GM23338 (cell line): ENCODE measurements around the gene RHOV. TPM values are rescaled to one million over a fixed set of nuclear protein-coding genes. Genes with fewer than 3 reads are reported as not detected.

Experiments
- ATAC-seq: fragments of 200-7000 bp; cut with Tn5 transposase; 3 replicates; pipeline ENCODE4 v1.9.1; 2020
- DNase-seq: peaks from one replicate; pipeline ENCODE4 v3.0.0-alpha.2; 2015; ENCODE audit warnings: low spot score
- H2AFZ ChIP-seq: fragments of 200-600 bp; sonication (generic); 2 replicates; pipeline ENCODE4 v1.8.0; 2016; ENCODE audit warnings: antibody characterized with exemption, mild to moderate bottlenecking, moderate library complexity
- H3F3A ChIP-seq: fragments of 200-600 bp; sonication (generic); replicated peaks from 2 replicates; pipeline ENCODE4 v1.8.0; 2017; ENCODE audit warnings: antibody characterized with exemption, mixed run types, low read depth
- H3K27ac ChIP-seq: fragments of 200-600 bp; sonication (generic); 2 replicates; pipeline ENCODE4 v1.6.1; 2016; ENCODE audit warnings: low read depth
- H3K27me3 ChIP-seq: fragments of 200-600 bp; sonication (generic); 2 replicates; pipeline ENCODE4 v1.8.0; 2016; ENCODE audit warnings: mild to moderate bottlenecking, mixed run types, moderate library complexity; ENCODE audit not compliant: insufficient read depth
- H3K36me3 ChIP-seq: fragments of 200-600 bp; sonication (generic); 2 replicates; pipeline ENCODE4 v1.8.0; 2016; ENCODE audit warnings: mild to moderate bottlenecking; ENCODE audit not compliant: insufficient read depth
- H3K4me1 ChIP-seq: fragments of 200-600 bp; sonication (generic); 2 replicates; pipeline ENCODE4 v1.8.0; 2016; ENCODE audit warnings: mild to moderate bottlenecking, moderate library complexity; ENCODE audit not compliant: insufficient read depth
- H3K4me2 ChIP-seq: fragments of 200-600 bp; sonication (generic); 2 replicates; pipeline ENCODE4 v1.7.1; 2017; ENCODE audit warnings: mixed run types
- H3K4me3 ChIP-seq: fragments of 200-600 bp; sonication (generic); 2 replicates; pipeline ENCODE4 v1.6.1; 2016; ENCODE audit warnings: mixed run types
- H3K79me2 ChIP-seq: fragments of 200-600 bp; sonication (generic); replicated peaks from 2 replicates; pipeline ENCODE4 v1.8.0; 2017; ENCODE audit warnings: mild to moderate bottlenecking; ENCODE audit not compliant: insufficient read depth
- H3K9me2 ChIP-seq: fragments of 200-600 bp; sonication (generic); 2 replicates; pipeline ENCODE4 v1.8.0; 2017; ENCODE audit not compliant: insufficient read depth
- H4K20me1 ChIP-seq: fragments of 200-600 bp; sonication (generic); replicated peaks from 2 replicates; pipeline ENCODE4 v1.8.0; 2017; ENCODE audit warnings: mild to moderate bottlenecking; ENCODE audit not compliant: insufficient read depth
- H3K27ac Mint-ChIP-seq: 2 replicates; pipeline ENCODE4 v1.8.0; 2020; ENCODE audit warnings: inconsistent platforms, mild to moderate bottlenecking, moderate library complexity, mixed read lengths
- H3K27me3 Mint-ChIP-seq: 3 replicates; pipeline ENCODE4 v1.8.0; 2022; ENCODE audit warnings: low read depth, mild to moderate bottlenecking, moderate library complexity, mixed read lengths, inconsistent platforms; ENCODE audit not compliant: insufficient read depth, poor library complexity
- H3K36me3 Mint-ChIP-seq: 3 replicates; pipeline ENCODE4 v1.8.0; 2021; ENCODE audit warnings: low read depth, mild to moderate bottlenecking, inconsistent platforms, moderate library complexity, mixed read lengths
- H3K4me1 Mint-ChIP-seq: 3 replicates; pipeline ENCODE4 v1.8.0; 2020; ENCODE audit warnings: mild to moderate bottlenecking, inconsistent platforms, mixed read lengths
- H3K4me3 Mint-ChIP-seq: 3 replicates; pipeline ENCODE4 v1.8.0; 2021; ENCODE audit warnings: moderate library complexity, mild to moderate bottlenecking, inconsistent platforms, mixed read lengths
- H3K9me3 Mint-ChIP-seq: 3 replicates; pipeline ENCODE4 v1.8.0; 2020; ENCODE audit warnings: moderate library complexity, mild to moderate bottlenecking, inconsistent platforms, mixed read lengths
- CREB1 ChIP-seq: fragments of 250-450 bp; sonication (Bioruptor Pico); IDR thresholded peaks from 2 replicates; pipeline ENCODE4 v1.5.0; 2020; ENCODE audit warnings: low read depth, mild to moderate bottlenecking, moderate library complexity
- CTCF ChIP-seq, 2 experiments: fragments of 200-600 bp in 1 of 2; sonication (generic) in 1 of 2; conservative IDR thresholded peaks; 2 replicates each; pipeline versions ENCODE4 v1.5.1 to v1.6.1; 2016 to 2017; ENCODE audit warnings: antibody characterized with exemption in 2 of 2, low read depth in 2 of 2, mild to moderate bottlenecking in 2 of 2, moderate library complexity in 1 of 2
- EZH2phosphoT487 ChIP-seq: fragments of 200-600 bp; sonication (generic); IDR thresholded peaks from one replicate; pipeline ENCODE4 v1.8.1; 2018; ENCODE audit warnings: antibody characterized with exemption; ENCODE audit not compliant: unreplicated experiment
- ZNF462 ChIP-seq: fragments of 250-450 bp; sonication (Bioruptor Pico); IDR thresholded peaks from 2 replicates; pipeline ENCODE4 v1.5.0; 2020; ENCODE audit warnings: mild to moderate bottlenecking, moderate library complexity
- polyA plus RNA-seq: library from polyadenylated mRNA; unstranded; fragments of >200 nt; fragmentation: Nextera tagmentation; extraction: Ambion mirVana; gene quantifications from 2 replicates; pipeline ENCODE4 v1.2.1, GENCODE V29; 2016
- total RNA-seq: library from RNA; depleted of rRNA; stranded (reverse); fragments of >200 nt; shearing (Covaris generic); gene quantifications from 2 replicates; pipeline ENCODE4 v1.2.3, GENCODE V29; 2014
- TF ChIP-seq, protein P1 (sequence below): IDR thresholded peaks from 2 replicates; pipeline ENCODE4 v1.6.1; 2016; ENCODE audit warnings: antibody characterized with exemption

RHOV gene
- total and polyA plus RNA-seq, 2 experiments from 2014 or later, result 4.4 to 4.7 TPM

DNA sequence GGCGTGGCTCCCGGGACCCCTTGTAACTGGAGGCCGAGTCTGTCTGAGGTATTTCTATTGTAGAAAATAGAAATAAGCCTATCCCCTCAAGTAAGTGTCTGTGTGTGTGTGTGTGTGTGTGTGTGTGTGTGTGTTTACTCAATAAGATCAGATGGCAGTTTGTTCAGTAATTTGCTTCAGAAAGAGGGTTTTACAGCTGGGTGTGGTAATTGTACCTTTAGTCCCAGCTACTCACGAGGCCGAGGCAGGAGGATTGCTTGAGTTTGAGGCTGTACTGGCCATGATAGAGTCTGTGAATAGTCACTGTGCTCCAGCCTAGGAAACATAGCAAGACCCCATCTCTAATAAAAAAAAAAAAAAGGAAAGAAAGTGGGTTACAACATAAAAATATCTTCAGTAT is 21.5 kb downstream of the RHOV start:
- H3K9me2 ChIP-seq, result no peaks in the 10 kb centered on the region
- TF ChIP-seq CTCF (conservative IDR thresholded peaks at IDR 0.05; ENCODE audit: low read depth in 2 of 2), result no peak
- TF ChIP-seq ZNF462 (CRISPR knock-in tag), result no peak
- TF ChIP-seq, protein P1, sequence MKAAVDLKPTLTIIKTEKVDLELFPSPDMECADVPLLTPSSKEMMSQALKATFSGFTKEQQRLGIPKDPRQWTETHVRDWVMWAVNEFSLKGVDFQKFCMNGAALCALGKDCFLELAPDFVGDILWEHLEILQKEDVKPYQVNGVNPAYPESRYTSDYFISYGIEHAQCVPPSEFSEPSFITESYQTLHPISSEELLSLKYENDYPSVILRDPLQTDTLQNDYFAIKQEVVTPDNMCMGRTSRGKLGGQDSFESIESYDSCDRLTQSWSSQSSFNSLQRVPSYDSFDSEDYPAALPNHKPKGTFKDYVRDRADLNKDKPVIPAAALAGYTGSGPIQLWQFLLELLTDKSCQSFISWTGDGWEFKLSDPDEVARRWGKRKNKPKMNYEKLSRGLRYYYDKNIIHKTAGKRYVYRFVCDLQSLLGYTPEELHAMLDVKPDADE, result no peak
- no peak for TF ChIP-seq EZH2phosphoT487
- no peak for TF ChIP-seq CREB1 (CRISPR knock-in tag)
- Mint-ChIP-seq H3K4me3 (no peak overlapping the region), H3K27me3 (peaks cover 6% of the 10 kb centered on the region), H3K9me3 (no peaks in the 10 kb centered on the region), H3K36me3 (peaks cover 76% of the 10 kb centered on the region), H3K27ac (no peak overlapping the region), H3K4me1 (peaks cover 12% of the 10 kb centered on the region)
- no peak for DNase-seq
- H3K27ac ChIP-seq, result no peak overlapping the region
- H3K36me3 ChIP-seq, result peaks cover 11% of the 10 kb centered on the region
- no peaks in the 10 kb centered on the region for H3K27me3 ChIP-seq
- H4K20me1 ChIP-seq, result peaks cover 19% of the 10 kb centered on the region
- H3K4me2 ChIP-seq, result no peak overlapping the region
- peaks cover 7% of the 10 kb centered on the region for H3K4me1 ChIP-seq
- no peak overlapping the region for H3K4me3 ChIP-seq
- H3K79me2 ChIP-seq, result peaks cover 43% of the 10 kb centered on the region
- H3F3A ChIP-seq, result peaks cover 6% of the 10 kb centered on the region
- no peak overlapping the region for H2AFZ ChIP-seq
- no peak for ATAC-seq
